NCI-H146 (cell line): ENCODE results near the gene RAG2.

Experiments
- DNase-seq: peaks from one replicate; lab custom pipeline; 2025; lab: John Stamatoyannopoulos, UW

The RAG2 gene

DNA sequence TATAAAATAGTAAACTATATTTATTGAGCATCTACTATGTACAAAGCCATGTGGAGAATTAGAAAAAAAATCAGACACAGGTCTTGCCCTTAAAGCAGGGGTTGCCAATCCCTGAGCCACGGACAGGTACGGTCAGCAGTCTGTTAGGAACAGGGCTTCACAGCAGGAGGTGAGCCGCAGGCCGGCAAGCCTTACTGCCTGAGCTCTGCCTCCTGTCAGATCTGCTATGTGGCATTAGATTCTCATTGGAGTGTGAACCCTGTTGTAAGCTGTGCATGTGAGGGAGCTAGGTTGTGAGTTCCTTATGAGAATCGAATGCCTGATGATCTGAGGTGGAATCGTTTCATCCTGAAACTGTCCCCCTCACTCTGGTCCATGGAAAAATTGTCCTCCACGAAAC lies 2.1 kb upstream of the RAG2 start:
- no peak for DNase-seq

DNA sequence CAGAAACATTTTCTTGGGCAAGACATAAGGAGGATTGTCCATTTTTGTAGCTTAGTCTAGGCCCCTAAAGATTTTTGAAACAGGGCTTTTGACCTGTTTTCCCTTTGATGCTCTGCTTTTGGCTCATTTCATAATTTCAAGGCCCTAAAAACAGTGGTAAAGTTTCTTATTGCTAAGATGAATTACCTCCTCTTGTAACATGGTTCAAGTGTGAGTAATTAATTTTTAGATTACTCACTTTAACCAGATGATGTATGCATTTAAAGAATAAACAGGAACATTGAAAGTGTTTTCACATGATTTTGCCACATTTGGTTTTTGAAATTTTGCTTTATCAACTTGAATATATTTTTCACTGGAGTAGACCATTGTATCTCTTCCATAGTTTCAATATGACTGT lies 1.2 kb downstream of the RAG2 start:
- DNase-seq = no peak

DNA sequence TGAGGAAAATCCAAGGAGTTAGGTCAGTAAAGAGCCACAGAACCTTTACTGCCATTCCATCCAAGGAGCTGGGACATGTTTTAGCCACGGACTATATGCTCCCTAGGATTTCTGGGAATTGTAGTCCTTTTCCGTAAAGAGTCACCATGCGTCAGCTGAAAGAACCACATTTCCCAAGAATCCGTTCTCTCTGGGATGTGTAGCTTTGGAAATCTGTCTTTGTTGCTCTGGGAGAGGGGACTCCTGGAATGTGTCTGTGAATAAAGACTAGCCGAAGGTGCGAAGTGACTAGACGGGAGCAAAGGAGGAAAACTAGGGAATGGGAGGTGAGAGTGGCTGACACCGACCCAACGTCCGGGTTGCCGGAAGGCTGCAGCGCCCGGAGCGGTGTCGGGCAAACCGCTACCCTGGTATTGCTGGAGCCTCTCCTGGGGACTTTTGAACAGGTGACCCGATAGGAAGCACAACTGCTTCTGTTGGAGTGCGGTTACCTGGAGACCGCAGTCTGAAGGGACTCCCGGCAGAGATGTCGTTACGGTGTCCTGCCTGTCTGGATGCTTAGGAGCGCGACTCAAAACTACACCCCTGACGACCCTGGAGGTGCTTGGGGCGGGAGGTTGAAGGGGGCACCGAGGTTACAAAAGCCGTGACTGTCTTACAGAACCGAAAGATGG lies 3.6 kb downstream of the RAG2 start, which contains the start of gene IFTAP:
TSS of gene IFTAP (plus strand) at position 187 of the 674 bp plus-strand sequence. CDS start 15,602 bp downstream, outside the sequence.
- peak; percentile 77 for DNase-seq

DNA sequence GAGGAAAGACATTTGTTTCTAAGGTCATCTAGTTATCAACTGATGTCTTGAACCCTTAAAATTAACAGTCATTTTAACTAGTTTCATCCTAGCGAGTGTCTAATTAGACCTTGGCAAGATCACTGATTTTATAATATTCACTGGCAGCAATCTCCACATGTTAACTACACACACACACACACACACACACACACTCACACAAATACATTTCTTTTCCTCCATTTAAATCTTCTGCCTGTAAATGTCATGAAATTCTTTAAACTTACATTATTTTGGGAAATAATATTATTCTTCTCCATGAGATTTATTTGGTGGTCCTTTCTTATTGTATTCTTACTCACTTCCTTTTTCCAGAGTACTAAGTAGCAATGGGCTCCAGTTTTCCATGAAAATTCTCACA lies 6.6 kb downstream of the RAG2 start:
- no peak for DNase-seq

DNA sequence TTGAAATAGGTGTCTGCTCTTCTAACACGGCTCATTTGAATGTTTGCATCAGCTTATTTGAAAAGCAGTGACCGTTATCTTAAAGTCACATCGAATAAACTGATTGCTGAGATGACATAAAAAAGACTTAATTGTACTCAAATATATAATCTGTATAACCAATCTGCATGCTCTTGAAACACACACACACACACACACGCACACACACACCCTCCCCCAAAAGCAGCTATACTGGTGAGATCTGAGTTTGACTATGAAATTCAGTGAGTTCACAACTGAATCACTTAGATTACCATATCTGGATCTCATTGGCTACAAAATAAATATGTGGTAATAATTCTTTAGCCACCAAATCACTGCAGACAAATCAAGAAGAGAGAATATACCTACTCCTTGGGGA lies 7.5 kb downstream of the RAG2 start:
- no peak for DNase-seq

DNA sequence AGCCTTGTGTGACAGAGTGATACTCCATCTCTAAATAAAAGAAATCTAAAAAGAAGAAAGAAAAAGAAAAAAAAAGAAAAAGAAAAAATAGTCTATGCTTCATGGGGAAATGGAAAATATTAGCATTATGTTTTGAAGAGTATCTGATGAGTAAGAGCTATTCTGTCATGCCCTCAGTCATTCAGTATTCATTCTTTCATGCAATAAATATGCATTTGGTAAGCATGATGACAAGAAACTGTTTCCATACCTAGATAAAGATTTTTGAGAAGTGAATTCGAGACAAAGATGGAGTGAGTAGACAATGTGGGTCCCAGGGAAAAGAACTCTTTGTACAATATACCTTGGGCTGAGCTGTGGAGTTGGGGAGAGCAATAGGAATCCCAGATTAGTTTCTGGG lies 9.9 kb downstream of the RAG2 start:
- no peak for DNase-seq

DNA sequence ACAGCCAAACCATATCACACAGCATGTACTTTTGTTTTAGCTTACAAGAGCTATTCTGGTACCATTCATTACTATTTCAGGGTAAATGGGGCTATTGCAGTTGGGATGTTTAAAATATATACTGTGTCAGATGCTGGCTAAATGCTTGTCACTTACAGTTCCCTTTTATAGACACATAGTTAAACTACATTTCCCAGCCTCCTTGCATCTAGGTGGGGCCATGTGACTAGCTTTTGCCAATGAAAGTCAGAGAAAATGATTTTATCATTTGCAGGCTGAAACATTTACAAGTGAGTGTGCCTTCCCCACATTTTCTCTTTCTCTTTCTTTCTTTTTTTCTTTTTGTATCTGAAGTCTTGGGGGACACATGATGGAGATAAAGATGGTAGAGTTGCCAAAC lies 11.5 kb downstream of the RAG2 start:
- DNase-seq = no peak

DNA sequence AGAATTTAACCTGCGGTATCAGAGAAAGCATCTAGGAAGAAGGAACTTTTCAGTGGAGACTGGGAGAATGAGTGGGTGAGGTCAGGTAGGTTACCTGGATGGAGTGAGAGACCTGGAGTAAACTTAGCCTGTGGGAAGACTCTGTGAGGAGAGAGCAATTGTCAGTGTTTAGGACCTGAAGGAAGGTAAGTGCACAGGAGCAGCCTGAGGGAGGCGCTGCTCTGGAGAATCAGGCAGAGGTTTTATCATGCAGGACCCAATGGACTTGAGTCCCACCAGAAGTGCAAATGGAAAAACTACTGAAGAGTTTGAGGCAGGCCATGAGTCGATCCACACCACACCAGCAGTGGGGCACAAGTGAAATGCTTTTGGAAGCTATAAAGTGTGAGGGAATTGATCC lies 14.4 kb downstream of the RAG2 start:
- DNase-seq = no peak

DNA sequence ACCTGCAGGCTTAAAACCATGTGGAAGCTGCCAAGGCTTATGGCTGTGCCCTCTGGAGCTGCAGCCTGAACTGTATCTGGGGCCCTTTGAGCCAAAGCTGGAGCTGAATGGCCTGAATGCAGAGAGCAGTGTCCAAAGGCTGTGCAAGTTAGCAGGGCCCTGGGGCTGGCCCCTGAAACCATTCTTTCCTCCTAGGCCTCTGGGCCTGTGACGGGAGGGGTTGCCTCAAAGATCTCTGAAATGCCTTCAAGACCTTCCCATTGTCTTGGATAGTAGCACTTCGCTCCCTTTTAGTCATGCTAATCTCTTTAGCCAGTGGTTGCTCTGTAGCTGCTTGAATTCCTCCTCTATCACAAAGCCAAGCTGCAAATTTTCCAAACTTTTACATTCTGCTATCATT lies 16.5 kb downstream of the RAG2 start:
- DNase-seq = no peak

DNA sequence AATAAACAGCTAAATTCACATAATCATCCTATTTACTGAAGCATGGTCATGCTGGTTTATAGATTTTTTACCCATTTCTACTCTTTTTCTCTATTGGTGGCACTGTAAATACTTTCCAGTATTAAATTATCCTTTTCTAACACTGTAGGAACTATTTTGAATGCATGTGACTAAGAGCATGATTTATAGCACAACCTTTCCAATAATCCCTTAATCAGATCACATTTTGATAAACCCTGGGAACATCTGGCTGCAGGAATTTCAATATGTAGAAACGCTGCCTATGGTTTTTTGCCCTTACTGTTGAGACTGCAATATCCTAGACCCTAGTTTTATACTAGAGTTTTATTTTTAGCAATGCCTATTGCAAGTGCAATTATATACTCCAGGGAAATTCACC lies 19.6 kb downstream of the RAG2 start:
- DNase-seq = no peak

DNA sequence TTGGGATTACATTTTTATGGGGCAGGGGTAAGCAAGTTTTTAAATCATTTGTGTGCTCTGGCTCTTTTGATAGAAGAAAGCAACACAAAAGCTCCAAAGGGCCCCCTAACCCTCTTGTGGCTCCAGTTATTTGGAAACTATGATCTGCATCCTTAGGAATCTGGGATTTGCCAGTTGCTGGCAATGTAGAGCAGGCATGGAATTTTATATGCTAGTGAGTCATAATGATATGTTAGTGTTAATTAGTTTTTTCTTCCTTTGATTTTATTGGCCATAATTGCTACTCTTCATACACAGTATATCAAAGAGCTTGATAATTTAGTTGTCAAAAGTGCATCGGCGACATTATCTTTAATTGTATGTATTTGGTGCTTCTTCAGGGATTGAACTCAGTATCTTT lies 20.2 kb downstream of the RAG2 start:
- DNase-seq = no peak

DNA sequence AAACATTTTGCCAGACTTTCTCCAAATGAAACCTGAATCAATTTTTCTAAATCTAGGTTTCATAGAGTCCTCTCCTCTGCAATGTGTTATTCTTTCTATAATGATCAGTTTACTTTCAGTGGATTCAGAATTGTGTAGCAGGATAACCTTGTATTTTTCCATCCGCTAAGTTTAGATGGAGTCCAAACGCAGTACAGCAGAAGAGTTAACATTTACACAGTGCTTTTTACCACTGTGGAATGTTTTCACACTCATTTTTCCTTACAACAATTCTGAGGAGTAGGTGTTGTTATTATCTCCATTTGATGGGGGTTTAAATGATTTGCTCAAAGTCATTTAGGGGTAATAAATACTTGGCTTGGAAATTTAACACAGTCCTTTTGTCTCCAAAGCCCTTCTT lies 20.7 kb downstream of the RAG2 start:
- DNase-seq = no peak

DNA sequence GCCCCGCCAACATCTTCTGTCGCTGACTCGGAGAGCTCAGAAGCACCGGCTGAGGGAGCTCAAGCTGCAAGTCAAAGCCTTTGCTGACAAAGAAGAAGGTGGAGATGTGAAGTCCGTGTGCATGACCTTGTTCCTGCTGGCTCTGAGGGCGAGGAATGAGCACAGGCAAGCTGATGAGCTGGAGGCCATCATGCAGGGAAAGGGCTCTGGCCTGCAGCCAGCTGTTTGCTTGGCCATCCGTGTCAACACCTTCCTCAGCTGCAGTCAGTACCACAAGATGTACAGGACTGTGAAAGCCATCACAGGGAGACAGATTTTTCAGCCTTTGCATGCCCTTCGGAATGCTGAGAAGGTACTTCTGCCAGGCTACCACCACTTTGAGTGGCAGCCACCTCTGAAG lies 23.6 kb downstream of the RAG2 start:
- DNase-seq = no peak

DNA sequence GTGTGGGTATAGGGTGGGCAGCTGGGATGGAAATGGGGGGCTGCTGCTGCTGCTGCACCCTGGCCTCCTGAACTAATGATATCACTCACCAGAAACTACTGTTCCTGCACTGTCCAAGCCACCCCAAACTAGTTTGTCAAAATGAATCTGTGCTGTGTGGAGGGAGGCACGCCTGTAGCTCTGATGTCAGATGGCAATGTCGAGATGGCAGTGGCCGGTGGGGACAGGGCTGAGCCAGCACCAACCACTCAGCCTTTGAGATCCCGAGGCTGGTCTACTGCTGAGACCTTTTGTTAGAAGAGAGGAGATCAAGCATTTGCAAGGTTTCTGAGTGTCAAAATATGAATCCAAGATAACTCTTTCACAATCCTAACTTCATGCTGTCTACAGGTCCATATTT lies 28.9 kb downstream of the RAG2 start:
- DNase-seq = no peak

DNA sequence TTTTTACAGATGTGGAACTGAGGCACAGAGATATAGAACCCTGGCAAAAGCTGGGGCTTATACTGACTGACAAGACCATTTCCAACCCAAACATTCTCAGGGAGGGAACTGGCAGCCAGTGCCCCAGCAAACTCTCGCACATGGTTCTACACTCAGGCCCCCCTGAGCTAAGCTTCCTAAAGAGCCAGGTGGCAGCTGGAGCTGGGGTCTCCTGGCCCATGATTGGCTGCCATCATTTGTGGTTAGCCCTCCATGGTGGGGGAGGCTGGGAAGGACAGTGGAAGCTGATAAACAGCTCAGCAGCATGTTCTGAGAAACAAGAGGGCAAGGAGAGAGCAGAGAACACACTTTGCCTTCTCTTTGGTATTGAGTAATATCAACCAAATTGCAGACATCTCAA lies 30.3 kb downstream of the RAG2 start, which contains the start of gene RAG1:
TSS of gene RAG1 (plus strand) at position 314 of the 400 bp plus-strand sequence. CDS start 5,298 bp downstream, outside the sequence.
- DNase-seq = no peak

DNA sequence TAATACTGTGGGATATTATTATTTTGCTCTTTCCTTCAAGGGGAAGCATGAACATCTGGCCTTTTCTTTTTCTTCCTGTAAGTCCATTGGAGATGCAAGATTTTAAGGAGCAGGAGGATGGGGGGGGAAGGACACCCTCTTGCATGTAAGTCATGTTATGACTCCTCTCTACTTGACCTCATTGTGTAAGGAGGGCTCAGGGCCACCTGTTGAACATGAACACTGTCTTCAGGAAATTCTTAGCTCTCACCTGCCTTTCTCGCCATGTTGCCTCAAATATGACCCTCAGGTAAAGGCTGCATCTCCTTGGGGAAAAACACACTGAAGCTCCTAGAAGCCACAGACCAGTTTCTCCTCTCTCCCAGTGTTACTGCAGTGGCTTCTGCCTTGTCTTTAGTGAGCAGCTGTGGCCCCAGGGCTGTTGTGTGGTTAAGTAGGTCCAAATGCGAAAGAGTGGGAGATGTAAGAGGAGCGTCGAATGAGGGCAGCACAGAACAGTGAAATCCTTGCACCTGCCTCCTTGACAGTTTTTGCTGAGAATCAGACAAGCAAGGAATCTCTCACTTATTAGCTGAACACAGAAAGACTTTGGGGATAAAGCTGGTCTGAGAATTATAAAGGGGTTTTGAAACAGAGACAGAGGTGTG lies 31.5 kb downstream of the RAG2 start:
- DNase-seq = no peak

DNA sequence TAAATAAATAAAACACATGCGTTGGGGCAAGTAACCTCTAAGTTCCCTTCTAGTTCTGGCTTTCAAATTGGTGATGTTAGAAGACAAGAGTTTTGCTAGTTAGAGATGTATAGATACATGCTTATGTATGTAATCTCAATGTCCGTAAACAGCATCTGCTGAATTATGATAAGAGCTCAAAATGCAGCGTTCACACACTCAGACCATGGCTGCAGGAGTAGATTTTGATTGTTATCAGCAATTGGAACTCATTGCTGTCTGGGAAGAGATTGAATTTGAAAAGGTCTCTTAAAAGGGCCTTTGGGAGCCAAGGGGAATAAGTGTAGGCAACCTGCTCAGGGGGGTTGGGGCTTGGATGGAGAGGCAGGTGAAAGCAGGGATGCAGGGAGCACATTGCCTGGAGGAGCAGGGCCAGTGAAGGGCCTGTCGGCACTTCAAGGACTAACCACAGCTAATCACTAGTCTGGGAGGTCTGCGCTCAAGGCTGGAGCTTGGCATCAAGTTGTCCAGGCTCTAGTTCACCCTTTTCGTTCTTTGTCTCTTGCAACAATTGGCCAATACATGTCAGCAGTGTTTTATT lies 32.9 kb downstream of the RAG2 start:
- no peak for DNase-seq

DNA sequence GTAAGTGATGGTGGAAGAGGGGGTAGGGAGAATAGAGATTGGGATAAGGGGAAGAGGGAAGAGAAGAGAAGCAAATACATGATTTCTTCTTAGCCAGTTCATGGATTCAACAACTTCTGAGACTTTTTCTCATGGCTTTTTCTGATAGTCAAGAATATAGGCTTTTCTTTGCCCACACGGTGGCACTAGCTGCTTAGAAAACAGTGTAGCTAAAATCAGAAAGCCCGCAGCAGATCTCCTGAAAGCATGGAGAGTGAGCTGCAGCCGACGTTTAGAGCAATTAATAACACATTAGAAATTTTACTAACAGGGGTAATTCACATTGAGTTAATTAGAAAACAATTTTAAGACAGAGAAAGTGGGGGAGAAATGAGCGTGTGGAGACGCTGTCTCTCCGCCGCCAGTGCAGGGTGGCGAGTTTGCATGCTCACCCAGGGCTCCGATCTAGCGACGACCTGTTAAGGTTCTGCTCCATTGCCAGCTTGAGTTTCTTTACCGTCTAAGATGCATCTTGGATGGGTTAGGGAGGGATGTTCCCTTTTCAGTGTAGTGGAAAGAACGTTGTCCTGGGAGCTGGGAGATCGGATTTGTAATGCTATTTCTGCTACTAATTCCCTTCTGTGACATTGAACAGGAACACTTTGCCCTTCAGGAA lies 33.5 kb downstream of the RAG2 start:
- DNase-seq = peak; percentile 27

DNA sequence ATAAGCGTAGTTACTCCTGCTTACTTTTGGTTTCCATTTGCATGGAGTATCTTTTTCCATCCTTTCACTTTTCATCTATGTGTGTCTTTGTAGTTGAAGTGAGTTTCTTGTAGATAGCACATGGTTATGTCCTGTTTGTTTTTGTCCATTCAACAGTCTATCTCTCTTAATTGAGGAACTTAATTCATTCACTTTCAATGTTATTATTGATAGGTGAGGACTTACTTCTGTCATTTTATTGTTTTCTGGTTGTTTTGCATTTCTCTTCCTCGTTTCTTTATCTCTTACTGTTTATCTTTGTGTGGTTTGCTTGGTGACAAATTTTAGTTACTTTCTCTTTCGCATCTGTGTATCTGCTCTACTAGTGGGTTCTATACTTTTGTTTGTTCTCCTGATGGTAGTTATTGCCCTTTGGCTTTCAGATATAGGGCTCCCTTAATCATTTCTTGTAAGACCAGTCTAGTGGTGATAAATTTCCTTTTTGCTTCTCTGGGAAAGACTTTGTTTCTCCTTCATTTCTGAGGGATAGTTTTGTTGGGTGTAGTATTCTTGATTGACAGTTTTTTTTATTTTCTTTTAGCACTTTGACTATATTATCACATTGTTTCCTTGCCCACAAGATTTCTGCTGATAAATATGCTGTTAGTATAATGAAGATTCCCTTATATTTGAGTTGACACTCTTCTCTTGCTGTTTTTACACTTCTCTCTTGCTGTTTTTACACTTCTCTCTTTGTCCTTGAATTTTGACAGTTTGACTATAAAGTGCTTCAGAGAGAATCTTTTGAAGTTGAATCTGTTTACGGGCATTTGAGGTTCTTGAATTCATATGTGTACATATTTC lies 39.2 kb downstream of the RAG2 start:
- DNase-seq = no peak

DNA sequence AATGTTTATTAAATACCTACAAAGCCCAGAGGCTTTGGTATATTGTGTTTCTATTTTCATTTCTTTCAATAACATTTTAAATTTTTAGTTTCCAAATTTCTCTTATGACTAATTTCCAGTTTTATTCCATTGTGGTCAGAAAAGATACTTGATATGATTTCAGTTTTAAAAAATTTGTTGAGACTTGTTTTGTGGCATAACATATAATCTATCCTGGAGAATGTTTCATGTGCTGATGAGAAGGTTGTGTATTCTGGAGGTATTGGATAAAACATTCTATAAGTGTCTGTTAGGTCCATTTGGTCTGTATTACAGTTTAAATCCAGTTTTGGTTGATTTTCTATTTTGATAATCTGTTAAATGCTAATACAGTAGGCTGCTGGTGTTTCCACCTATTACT lies 40.0 kb downstream of the RAG2 start:
- no peak for DNase-seq

DNA sequence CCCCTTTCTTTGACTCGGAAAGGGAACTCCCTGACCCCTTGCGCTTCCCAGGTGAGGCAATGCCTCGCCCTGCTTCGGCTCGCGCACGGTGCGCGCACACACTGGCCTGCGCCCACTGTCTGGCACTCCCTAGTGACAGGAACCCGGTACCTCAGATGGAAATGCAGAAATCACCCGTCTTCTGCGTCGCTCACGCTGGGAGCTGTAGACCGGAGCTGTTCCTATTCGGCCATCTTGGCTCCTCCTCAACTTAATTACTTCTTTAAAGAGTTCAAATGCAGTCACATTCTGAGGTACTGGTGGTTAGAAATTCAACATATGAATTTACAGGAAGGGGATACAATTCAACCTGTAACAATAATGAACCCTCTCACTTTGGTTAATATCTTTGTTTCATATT lies 40.6 kb downstream of the RAG2 start:
- peak; percentile 26 for DNase-seq
